GM20431 (cell line): ENCODE data around the gene SPA17.

Experiments used
- in situ Hi-C: fragments of 300-500 bp; cut with MseI, MboI; formaldehyde crosslinking; loops from one replicate; pipeline ENCODE4 v1.15.0; 2020; ENCODE audit warnings: low sequenced_read_pairs; ENCODE audit not compliant: unreplicated experiment

SPA17 gene

DNA sequence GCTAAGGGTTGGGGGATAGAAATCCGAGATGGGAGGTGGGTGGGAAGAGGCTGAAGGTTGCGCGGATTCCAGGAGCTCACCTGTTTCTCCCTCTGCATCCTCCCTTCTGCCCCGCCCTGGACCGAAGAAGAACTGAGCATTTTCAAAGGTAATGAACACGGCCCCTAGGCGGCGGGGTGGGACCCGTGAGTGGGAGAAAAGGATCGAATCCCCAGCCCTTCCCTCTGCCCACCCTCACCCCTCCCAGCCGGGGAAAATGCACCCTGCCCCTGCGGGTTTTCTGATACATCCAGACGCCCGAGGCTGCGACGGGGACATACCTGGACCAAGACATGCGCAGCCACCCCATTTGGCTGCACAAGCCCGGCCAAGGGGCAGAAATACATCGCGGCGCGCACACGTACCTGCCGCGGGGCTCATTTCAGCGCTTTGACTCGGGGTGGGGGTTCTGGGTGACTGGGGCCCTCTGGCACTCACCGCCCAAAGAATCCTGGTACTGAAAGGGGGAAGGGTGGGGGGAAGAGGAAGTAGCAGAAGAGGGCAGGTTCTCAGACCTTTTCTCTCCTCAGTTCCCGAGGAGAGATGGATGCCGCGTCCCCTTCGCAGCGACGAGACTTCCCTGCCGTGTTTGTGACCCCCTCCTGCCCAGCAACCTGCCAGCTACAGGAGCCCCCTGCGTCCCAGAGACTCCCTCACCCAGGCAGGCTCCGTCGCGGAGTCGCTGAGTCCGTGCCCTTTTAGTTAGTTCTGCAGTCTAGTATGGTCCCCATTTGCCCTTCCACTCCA is 72.3 kb downstream of the SPA17 start:
- in situ Hi-C loops: no loop called here

DNA sequence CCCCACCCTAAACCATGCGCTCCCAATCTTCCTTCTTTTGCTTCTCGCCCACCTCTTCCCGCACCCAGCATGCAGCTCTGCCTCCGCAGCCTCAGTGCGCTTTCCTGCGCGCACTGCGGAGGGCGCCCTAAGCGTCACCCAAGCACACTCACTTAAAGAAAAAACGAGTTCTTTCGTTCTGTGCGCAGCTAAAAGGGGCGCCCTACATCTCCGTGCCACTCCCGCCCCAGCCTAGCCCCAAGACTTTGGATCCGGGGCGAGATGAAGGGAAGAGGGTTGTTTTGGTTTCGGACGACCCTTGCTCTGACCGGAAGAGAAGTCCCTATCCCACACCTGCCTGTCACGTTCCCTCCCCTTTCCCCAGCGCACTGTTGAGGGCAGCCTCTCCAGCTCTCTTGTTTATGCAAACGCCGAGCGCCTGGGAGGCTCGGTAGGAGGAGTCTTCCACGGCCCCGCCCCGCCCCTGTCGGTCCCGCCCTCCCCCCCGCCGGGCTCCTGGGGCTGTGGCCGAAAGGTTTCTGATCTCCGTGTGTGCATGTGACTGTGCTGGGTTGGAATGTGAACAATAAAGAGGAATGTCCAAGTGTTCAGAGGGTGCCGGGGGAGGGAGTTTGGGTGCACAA is 73.0 kb downstream of the SPA17 start:
- in situ Hi-C loops: no loop called here
